Measurements from ENCODE around the gene GALNT9.

- TF ChIP-seq CTCF (IDR thresholded peaks at IDR 0.05; ENCODE audit: poor library complexity) (no peak), EZH2phosphoT487 (IDR thresholded peaks at IDR 0.05; ENCODE audit: low read depth, severe bottlenecking, unreplicated experiment) (no peak), EZH2 (IDR thresholded peaks at IDR 0.05; ENCODE audit: borderline replicate concordance) (no peak)
Observed at GRCh38 chr12:132218527-132218875, 110.9 kb downstream of the GALNT9 start.

All from hepatocyte (in vitro differentiated cells).